NK-92 (cell line): ENCODE results near the gene DRAP1.
A peak's percentile ranks its signal among the peaks of the same experiment; 100 is the strongest.

Source experiments
- DNase-seq: peaks from one replicate; lab custom pipeline; 2025; ENCODE audit not compliant: unreplicated experiment; lab: John Stamatoyannopoulos, UW

DRAP1 gene

GRCh38 chr11:65919141-65919572 is at the start of gene DRAP1:
DRAP1 (plus strand) TSS chr11:65919426; CDS start chr11:65919502, 76 bp downstream.
- DNase-seq: peak; percentile 93

- DNase-seq: no peak
These were observed 49.5 kb upstream of the DRAP1 start for GRCh38 chr11:65869643-65870306.

GRCh38 chr11:65870307-65870658 is 48.9 kb upstream of the DRAP1 start:
- no peak for DNase-seq

- DNase-seq: no peak
These were observed 48.2 kb upstream of the DRAP1 start for GRCh38 chr11:65870706-65871681.

- no peak for DNase-seq
These were observed 47.2 kb upstream of the DRAP1 start for GRCh38 chr11:65871811-65872548.

GRCh38 chr11:65872586-65873317 is 46.5 kb upstream of the DRAP1 start, which contains the start of gene EFEMP2:
EFEMP2 (minus strand) TSS chr11:65872800; CDS start chr11:65872354, 446 bp downstream.
- no peak for DNase-seq

GRCh38 chr11:65873318-65874156 is 45.7 kb upstream of the DRAP1 start:
- peak; percentile 63 for DNase-seq

- DNase-seq: no peak
These were observed 39.6 kb upstream of the DRAP1 start, which contains the start of gene CTSW for GRCh38 chr11:65879617-65880016. CTSW (plus strand) TSS chr11:65879837; CDS start chr11:65879855, 18 bp downstream.

GRCh38 chr11:65880027-65880426 is 39.2 kb upstream of the DRAP1 start:
- DNase-seq: no peak

GRCh38 chr11:65880844-65881421 is 38.3 kb upstream of the DRAP1 start:
- DNase-seq: no peak

- no peak for DNase-seq
These were observed 36.8 kb upstream of the DRAP1 start for GRCh38 chr11:65882120-65883057.

- DNase-seq: no peak
These were observed 36.0 kb upstream of the DRAP1 start for GRCh38 chr11:65883058-65883761.

GRCh38 chr11:65883786-65884715 is 35.2 kb upstream of the DRAP1 start:
- no peak for DNase-seq

- no peak for DNase-seq
These were observed 34.5 kb upstream of the DRAP1 start for GRCh38 chr11:65884716-65885092.

GRCh38 chr11:65885231-65885630 is 34.0 kb upstream of the DRAP1 start:
- no peak for DNase-seq

GRCh38 chr11:65885808-65886536 is 33.3 kb upstream of the DRAP1 start:
- no peak for DNase-seq
